ENCODE results near the gene E2F2. TPM values are rescaled to one million over a fixed set of nuclear protein-coding genes. Genes with fewer than 3 reads are reported as not detected.

E2F2 gene
- total and polyA plus RNA-seq, 2 experiments from 2014 or later: 0.78 to 3.4 TPM

DNA sequence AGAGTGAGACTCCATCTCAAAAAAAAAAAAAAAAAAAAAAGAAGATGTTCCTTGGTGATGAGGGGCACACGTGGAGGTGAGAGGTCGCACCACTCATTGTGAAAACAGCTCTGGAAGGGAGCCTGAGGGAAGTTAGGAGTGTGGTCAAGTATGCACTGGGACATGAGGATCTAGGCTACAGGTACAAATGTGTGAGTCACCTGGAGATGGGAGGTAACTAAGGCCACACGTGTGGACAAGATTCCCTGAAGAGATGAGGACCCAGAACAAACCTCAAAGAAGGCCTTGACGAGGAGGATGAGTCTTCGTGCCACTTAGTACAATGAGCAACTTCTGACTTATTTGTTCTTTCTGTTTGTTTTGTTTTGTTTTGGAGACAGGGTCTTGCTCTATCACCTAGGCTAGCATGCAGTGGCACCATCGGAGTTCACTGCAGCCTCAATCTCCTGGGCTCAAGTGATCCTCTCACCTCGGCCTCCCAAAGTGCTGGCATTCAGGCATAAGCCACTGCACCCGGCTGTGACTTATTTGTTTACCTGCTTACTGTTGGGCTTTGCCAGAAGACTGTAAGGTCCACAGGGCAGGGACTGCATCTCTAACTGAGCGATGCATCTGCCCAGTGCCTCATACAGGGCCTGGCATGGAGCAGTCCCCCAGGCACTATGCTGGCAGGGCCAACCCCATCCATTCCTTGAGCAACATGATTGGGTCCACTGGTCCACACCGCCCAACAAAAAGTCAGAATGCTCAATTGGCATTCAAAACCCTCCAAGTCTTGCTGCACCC, 53.5 kb downstream of the E2F2 start (continued):
- TF ChIP-seq, protein P1, sequence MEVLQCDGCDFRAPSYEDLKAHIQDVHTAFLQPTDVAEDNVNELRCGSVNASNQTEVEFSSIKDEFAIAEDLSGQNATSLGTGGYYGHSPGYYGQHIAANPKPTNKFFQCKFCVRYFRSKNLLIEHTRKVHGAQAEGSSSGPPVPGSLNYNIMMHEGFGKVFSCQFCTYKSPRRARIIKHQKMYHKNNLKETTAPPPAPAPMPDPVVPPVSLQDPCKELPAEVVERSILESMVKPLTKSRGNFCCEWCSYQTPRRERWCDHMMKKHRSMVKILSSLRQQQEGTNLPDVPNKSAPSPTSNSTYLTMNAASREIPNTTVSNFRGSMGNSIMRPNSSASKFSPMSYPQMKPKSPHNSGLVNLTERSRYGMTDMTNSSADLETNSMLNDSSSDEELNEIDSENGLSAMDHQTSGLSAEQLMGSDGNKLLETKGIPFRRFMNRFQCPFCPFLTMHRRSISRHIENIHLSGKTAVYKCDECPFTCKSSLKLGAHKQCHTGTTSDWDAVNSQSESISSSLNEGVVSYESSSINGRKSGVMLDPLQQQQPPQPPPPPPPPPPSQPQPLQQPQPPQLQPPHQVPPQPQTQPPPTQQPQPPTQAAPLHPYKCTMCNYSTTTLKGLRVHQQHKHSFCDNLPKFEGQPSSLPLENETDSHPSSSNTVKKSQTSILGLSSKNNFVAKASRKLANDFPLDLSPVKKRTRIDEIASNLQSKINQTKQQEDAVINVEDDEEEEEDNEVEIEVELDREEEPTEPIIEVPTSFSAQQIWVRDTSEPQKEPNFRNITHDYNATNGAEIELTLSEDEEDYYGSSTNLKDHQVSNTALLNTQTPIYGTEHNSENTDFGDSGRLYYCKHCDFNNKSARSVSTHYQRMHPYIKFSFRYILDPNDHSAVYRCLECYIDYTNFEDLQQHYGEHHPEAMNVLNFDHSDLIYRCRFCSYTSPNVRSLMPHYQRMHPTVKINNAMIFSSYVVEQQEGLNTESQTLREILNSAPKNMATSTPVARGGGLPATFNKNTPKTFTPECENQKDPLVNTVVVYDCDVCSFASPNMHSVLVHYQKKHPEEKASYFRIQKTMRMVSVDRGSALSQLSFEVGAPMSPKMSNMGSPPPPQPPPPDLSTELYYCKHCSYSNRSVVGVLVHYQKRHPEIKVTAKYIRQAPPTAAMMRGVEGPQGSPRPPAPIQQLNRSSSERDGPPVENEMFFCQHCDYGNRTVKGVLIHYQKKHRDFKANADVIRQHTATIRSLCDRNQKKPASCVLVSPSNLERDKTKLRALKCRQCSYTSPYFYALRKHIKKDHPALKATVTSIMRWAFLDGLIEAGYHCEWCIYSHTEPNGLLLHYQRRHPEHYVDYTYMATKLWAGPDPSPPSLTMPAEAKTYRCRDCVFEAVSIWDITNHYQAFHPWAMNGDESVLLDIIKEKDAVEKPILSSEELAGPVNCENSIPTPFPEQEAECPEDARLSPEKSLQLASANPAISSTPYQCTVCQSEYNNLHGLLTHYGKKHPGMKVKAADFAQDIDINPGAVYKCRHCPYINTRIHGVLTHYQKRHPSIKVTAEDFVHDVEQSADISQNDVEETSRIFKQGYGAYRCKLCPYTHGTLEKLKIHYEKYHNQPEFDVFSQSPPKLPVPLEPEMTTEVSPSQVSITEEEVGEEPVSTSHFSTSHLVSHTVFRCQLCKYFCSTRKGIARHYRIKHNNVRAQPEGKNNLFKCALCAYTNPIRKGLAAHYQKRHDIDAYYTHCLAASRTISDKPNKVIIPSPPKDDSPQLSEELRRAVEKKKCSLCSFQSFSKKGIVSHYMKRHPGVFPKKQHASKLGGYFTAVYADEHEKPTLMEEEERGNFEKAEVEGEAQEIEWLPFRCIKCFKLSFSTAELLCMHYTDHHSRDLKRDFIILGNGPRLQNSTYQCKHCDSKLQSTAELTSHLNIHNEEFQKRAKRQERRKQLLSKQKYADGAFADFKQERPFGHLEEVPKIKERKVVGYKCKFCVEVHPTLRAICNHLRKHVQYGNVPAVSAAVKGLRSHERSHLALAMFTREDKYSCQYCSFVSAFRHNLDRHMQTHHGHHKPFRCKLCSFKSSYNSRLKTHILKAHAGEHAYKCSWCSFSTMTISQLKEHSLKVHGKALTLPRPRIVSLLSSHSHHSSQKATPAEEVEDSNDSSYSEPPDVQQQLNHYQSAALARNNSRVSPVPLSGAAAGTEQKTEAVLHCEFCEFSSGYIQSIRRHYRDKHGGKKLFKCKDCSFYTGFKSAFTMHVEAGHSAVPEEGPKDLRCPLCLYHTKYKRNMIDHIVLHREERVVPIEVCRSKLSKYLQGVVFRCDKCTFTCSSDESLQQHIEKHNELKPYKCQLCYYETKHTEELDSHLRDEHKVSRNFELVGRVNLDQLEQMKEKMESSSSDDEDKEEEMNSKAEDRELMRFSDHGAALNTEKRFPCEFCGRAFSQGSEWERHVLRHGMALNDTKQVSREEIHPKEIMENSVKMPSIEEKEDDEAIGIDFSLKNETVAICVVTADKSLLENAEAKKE (CRISPR knock-in tag; IDR thresholded peaks at IDR 0.05): no peak
- TF ChIP-seq ZNF331 (CRISPR knock-in tag; IDR thresholded peaks at IDR 0.05; ENCODE audit: low read depth): no peak
- no peak for TF ChIP-seq ZNF114 (CRISPR knock-in tag; IDR thresholded peaks at IDR 0.05)
- TF ChIP-seq EZH2 (IDR thresholded peaks at IDR 0.05; ENCODE audit: low read depth, unreplicated experiment): no peak
- no peak for TF ChIP-seq CREB1 (CRISPR knock-in tag; IDR thresholded peaks at IDR 0.05; ENCODE audit: low read depth)
- TF ChIP-seq, protein P2, sequence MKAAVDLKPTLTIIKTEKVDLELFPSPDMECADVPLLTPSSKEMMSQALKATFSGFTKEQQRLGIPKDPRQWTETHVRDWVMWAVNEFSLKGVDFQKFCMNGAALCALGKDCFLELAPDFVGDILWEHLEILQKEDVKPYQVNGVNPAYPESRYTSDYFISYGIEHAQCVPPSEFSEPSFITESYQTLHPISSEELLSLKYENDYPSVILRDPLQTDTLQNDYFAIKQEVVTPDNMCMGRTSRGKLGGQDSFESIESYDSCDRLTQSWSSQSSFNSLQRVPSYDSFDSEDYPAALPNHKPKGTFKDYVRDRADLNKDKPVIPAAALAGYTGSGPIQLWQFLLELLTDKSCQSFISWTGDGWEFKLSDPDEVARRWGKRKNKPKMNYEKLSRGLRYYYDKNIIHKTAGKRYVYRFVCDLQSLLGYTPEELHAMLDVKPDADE (IDR thresholded peaks at IDR 0.05): no peak

DNA sequence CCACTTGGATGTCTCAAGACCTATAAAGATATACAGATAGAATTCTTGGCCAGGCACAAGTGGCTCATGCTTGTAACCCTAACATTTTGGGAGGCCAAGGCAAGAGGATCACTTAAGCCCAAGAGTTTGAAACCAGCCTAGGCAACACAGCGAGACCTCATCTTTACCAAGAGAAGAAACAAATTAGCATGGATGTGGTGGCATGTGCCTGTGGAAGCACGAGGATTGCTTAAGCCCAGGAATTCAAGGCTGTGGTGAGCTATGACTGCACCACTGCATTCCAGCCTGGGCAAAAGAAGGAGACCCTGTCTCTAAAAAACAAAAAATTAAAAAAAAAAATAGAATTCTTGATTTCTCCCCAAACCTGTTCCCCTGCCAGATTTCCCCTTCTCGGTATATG, 55.4 kb downstream of the E2F2 start:
- no peak overlapping the region for H3K27ac Mint-ChIP-seq
- no peaks in the 10 kb centered on the region for H3K36me3 ChIP-seq (ENCODE audit: insufficient read depth)
- DNase-seq (ENCODE audit: low spot score): no peak
- no peaks in the 10 kb centered on the region for H3F3A ChIP-seq (replicated peaks; ENCODE audit: low read depth)
- no peak overlapping the region for H3K4me2 ChIP-seq
- peaks cover 21% of the 10 kb centered on the region for H3K4me1 Mint-ChIP-seq
- H3K4me3 Mint-ChIP-seq: no peak overlapping the region
- H3K79me2 ChIP-seq (replicated peaks; ENCODE audit: insufficient read depth): peaks cover 95% of the 10 kb centered on the region
- no peak for ATAC-seq
- H2AFZ ChIP-seq: no peak overlapping the region
- H3K27me3 ChIP-seq (ENCODE audit: insufficient read depth): no peaks in the 10 kb centered on the region
- H3K36me3 Mint-ChIP-seq (ENCODE audit: low read depth): no peaks in the 10 kb centered on the region
- no peak overlapping the region for H3K27ac ChIP-seq (ENCODE audit: low read depth)
- peaks cover 22% of the 10 kb centered on the region for H3K4me1 ChIP-seq (ENCODE audit: insufficient read depth)
- H4K20me1 ChIP-seq (replicated peaks; ENCODE audit: insufficient read depth): peaks cover 72% of the 10 kb centered on the region
- H3K9me3 Mint-ChIP-seq: no peaks in the 10 kb centered on the region
- H3K4me3 ChIP-seq: no peak overlapping the region
- H3K9me2 ChIP-seq (ENCODE audit: insufficient read depth): no peaks in the 10 kb centered on the region
- peaks cover 4% of the 10 kb centered on the region for H3K27me3 Mint-ChIP-seq (ENCODE audit: insufficient read depth, low read depth, poor library complexity)
- TF ChIP-seq, protein P2 (IDR thresholded peaks at IDR 0.05): no peak
- TF ChIP-seq STAT1 (IDR thresholded peaks at IDR 0.05; ENCODE audit: unreplicated experiment): no peak
- no peak for TF ChIP-seq POLR2AphosphoS5 (IDR thresholded peaks at IDR 0.05; ENCODE audit: low read depth)
- TF ChIP-seq JUNB (IDR thresholded peaks at IDR 0.05; ENCODE audit: unreplicated experiment): no peak

Data from GM23338 (cell line).